ENCODE data around the gene ATP2A1.
A peak's percentile ranks its signal among the peaks of the same experiment; 100 is the strongest.
"Not testable (repeated sequence)": the region's sequence is repeated elsewhere in the genome, so short reads cannot be mapped to it uniquely, and the experiment has no call there.

ATP2A1 gene

GRCh38 chr16:28913946-28914724 lies 35.8 kb downstream of the ATP2A1 start:
- DNase-seq: no peak

GRCh38 chr16:28915181-28915580 lies 36.9 kb downstream of the ATP2A1 start:
- no peak for DNase-seq

DNA sequence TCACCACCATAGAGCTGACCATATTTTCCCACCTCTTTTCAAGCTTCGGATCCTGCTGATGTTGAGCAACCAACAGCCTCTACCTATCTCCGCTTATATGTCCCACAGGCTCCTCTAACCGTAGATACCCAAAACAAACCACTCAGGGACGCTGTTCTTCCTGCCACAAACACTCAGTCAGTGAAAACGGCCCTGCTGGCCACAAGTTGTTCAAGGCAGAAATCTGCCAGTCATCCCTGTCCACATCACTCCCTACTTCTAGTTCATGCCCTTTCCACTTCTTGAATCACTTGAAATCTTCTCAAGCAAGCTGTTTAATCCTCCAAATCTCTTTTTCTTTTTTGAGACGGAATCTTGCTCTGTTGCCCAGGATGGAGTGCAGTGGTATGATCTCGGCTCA lies 38.8 kb downstream of the ATP2A1 start:
- DNase-seq: no peak

- no peak for DNase-seq
Observed at GRCh38 chr16:28918698-28919097, 40.4 kb downstream of the ATP2A1 start.

GRCh38 chr16:28923231-28923587 lies 44.9 kb downstream of the ATP2A1 start:
- DNase-seq: no peak

DNA sequence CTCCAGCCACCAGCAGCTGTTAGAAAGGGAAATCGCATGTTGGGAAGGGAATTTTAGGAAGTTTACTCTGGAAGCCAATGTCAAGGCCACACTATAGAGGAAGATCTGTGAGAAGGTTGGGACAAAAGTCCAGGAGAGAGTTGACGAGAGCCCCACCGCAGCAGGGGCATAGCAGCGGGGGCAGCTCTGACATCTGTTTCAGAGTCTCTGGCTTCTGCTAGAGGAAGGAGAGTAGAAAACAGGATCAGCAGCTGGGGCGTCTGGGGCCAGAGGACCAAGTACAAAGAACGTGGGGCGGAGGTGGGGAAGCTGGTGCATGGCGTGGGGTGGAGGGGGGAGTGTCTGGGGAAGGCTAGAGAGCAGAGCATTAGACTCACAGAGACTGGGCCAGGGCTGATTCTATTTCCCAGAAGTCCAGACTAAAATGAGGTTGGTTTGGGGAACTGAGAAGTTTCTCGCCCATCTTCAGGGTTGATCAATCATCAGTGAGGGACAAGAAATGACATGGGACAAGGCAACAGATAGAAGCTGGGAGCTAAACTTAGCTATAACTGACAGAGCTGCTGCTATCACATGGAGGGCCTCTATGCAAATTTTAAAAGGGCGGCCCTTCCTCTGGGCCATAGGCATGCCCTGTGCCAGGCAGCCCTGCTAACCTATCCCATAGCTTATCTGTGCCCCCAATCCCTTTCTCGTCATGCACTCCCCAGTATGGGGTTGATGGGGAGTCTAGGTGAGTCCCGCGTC lies 45.5 kb downstream of the ATP2A1 start:
- DNase-seq: peak; percentile 19

DNA sequence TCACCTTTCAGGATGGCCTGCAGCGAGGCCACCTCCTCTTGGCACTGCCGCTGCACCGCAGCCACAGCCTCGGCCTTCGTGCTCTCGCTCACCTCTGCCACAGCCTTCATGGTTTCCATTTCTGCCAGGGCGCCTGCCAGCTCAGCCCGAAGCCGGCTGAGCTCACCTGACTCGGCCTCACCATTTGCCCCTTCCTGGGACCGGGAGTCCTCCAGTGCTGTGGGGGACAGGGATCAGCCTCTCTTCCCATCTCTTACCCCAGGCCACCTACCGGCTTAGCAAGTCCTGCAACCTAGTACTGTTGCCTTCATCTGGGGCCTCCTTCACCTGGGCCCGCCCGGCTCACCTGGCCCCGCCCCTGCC lies 46.1 kb downstream of the ATP2A1 start:
- DNase-seq: no peak

- DNase-seq: peak; percentile 96
Observed at GRCh38 chr16:28924762-28925385, 46.6 kb downstream of the ATP2A1 start, which contains the start of gene RABEP2. Gene RABEP2, minus strand, starts transcription at chr16:28925238. Its CDS starts 75 bp downstream, at chr16:28925163.

- peak; percentile 61 for DNase-seq
Observed at GRCh38 chr16:28925386-28926228, 47.3 kb downstream of the ATP2A1 start.

DNA sequence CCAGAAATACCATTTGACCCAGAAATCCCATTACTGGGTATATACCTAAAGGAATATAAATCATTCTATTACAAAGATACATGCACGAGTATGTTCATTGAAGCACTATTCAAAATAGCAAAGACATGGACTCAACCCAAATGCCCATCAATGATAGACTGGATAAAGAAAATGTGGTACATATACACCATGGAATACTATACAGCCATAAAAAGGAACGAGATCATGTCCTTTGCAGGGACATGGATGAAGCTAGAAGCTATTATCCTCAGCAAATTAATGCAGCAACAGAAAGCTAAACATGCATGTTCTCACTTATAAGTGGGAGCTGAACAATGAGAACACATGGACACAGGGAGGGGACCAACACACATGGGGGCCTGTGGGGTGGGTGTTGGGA lies 48.0 kb downstream of the ATP2A1 start:
- not testable (repeated sequence) for DNase-seq

DNA sequence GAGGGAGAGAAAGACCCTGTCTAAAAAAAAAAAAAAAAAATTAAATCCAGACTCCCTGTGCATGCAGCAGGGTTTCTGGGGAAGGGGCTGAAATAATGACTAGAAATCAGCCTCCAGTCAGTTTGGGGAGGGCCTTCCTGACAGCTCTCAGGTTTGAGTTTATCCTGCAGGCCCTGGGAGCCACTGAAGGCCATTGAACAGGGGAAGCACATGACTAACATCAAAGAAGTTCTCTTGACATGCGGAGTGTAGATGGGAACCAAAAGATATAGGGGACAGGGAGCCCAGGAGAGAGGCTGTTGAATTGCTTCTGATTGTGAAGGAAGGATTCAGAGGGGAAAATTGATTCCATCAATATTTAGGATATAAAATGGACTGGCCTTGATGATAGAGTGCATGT lies 49.5 kb downstream of the ATP2A1 start:
- DNase-seq: no peak

DNA sequence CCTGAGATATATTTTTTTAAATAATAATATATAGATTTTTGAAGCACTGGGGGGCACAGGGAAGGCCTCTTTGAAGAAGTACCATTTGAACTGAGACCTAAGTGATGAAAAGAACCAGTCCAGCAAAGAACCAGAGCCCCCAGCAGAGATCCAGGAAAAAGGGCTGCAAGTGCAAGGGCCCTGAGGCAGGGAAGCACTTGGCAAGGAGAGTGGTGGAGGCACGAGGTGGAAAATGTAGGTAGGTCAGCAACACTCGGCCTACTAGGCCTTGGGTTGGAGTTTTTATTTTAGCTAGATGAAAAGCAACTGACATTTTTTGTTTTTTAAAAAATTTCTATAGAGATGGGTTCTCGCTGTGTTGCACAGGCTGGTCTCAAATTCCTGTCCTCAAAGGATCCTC lies 51.9 kb downstream of the ATP2A1 start:
- DNase-seq: no peak

- no peak for DNase-seq
Observed at GRCh38 chr16:28930652-28931051, 52.4 kb downstream of the ATP2A1 start.

- no peak for DNase-seq
Observed at GRCh38 chr16:28931801-28932225, 53.5 kb downstream of the ATP2A1 start, which contains the start of gene CD19. Gene CD19, plus strand, starts transcription at chr16:28931971. Its CDS starts 30 bp downstream, at chr16:28932001.

DNA sequence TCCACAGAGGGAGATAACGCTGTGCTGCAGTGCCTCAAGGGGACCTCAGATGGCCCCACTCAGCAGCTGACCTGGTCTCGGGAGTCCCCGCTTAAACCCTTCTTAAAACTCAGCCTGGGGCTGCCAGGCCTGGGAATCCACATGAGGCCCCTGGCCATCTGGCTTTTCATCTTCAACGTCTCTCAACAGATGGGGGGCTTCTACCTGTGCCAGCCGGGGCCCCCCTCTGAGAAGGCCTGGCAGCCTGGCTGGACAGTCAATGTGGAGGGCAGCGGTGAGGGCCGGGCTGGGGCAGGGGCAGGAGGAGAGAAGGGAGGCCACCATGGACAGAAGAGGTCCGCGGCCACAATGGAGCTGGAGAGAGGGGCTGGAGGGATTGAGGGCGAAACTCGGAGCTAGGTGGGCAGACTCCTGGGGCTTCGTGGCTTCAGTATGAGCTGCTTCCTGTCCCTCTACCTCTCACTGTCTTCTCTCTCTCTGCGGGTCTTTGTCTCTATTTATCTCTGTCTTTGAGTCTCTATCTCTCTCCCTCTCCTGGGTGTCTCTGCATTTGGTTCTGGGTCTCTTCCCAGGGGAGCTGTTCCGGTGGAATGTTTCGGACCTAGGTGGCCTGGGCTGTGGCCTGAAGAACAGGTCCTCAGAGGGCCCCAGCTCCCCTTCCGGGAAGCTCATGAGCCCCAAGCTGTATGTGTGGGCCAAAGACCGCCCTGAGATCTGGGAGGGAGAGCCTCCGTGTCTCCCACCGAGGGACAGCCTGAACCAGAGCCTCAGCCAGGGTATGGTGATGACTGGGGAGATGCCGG lies 54.3 kb downstream of the ATP2A1 start:
- DNase-seq: no peak

- DNase-seq: no peak
Observed at GRCh38 chr16:28933171-28933570, 54.9 kb downstream of the ATP2A1 start.

DNA sequence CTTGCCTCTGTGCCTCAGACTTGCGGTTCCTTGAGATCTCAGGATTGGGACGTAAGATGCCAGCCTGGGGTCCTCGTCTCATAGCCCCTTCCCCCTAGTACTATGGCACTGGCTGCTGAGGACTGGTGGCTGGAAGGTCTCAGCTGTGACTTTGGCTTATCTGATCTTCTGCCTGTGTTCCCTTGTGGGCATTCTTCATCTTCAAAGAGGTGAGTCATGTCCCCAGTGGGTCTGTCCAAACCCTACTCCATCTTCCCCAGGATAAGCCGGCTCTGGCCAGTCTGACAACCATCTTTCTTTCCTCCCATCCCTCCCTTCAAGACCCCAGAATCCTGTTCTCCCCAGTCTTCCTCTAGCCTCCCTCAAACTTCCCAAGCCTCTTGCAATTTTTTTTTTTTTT lies 57.1 kb downstream of the ATP2A1 start:
- no peak for DNase-seq

GRCh38 chr16:28935924-28936783 lies 57.9 kb downstream of the ATP2A1 start:
- DNase-seq: no peak

- no peak for DNase-seq
Observed at GRCh38 chr16:28936784-28937155, 58.5 kb downstream of the ATP2A1 start.

DNA sequence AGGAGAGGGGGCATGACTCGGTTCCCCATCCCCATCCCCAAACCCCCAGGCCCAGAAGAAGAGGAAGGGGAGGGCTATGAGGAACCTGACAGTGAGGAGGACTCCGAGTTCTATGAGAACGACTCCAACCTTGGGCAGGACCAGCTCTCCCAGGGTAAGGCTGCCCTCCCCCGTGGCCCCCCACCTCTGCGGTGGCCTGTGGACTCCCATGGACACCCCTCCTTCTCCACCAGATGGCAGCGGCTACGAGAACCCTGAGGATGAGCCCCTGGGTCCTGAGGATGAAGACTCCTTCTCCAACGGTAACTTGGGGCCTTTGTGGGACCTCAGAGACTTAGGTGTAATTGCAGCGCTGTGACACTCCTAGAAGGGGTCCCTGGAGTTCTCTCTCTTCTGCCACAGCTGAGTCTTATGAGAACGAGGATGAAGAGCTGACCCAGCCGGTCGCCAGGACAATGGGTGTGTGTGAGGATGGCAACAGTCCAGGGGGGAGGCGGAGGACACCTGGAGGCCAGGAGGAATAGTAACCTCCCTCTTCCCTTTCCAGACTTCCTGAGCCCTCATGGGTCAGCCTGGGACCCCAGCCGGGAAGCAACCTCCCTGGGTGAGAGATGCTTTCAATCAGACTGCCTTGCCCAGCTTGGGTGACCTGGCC lies 59.1 kb downstream of the ATP2A1 start:
- DNase-seq: no peak
